ENCODE data around the gene OR2A14.
"Not testable (repeated sequence)": the region's sequence is repeated elsewhere in the genome, so short reads cannot be mapped to it uniquely, and the experiment has no call there.

Gene OR2A14

GRCh38 chr7:144122876-144123275 lies at the start of gene OR2A14:
TSS of gene OR2A14 (plus strand) at chr7:144123176. CDS start at chr7:144129113, 5,937 bp downstream.
- no peak for DNase-seq (ENCODE audit: low read depth in 2 of 2, low spot score in 1 of 2)

GRCh38 chr7:144074374-144074773 lies 48.6 kb upstream of the OR2A14 start:
- no peak for DNase-seq (ENCODE audit: low read depth in 2 of 2, low spot score in 1 of 2)

- no peak for DNase-seq (ENCODE audit: low read depth in 2 of 2, low spot score in 1 of 2)
Measured at GRCh38 chr7:144085978-144086377, 37.0 kb upstream of the OR2A14 start, which contains the start of gene OR2A12. TSS of gene OR2A12 (plus strand) at chr7:144086278. CDS start at chr7:144095108, 8,830 bp downstream.

- no peak for DNase-seq (ENCODE audit: low read depth in 2 of 2, low spot score in 1 of 2)
Measured at GRCh38 chr7:144086730-144087129, 36.2 kb upstream of the OR2A14 start.

- no peak for DNase-seq (ENCODE audit: low read depth in 2 of 2, low spot score in 1 of 2)
Measured at GRCh38 chr7:144087230-144087629, 35.7 kb upstream of the OR2A14 start.

- DNase-seq (ENCODE audit: low read depth in 2 of 2, low spot score in 1 of 2) = no peak
Measured at GRCh38 chr7:144090667-144091066, 32.3 kb upstream of the OR2A14 start.

- DNase-seq (ENCODE audit: low read depth in 2 of 2, low spot score in 1 of 2) = no peak
Measured at GRCh38 chr7:144098776-144099175, 24.2 kb upstream of the OR2A14 start.

- no peak for DNase-seq (ENCODE audit: low read depth in 2 of 2, low spot score in 1 of 2)
Measured at GRCh38 chr7:144100607-144101006, 22.4 kb upstream of the OR2A14 start.

- DNase-seq (ENCODE audit: low read depth in 2 of 2, low spot score in 1 of 2) = no peak
Measured at GRCh38 chr7:144102041-144102440, 20.9 kb upstream of the OR2A14 start.

- no peak for DNase-seq (ENCODE audit: low read depth in 2 of 2, low spot score in 1 of 2)
Measured at GRCh38 chr7:144105211-144105610, 17.8 kb upstream of the OR2A14 start.

- no peak for DNase-seq (ENCODE audit: low read depth in 2 of 2, low spot score in 1 of 2)
Measured at GRCh38 chr7:144109283-144109682, 13.7 kb upstream of the OR2A14 start, which contains the start of gene OR2A2. TSS of gene OR2A2 (plus strand) at chr7:144109583. CDS start at chr7:144109583, 0 bp downstream.

GRCh38 chr7:144110272-144110671 lies 12.7 kb upstream of the OR2A14 start:
- no peak for DNase-seq (ENCODE audit: low read depth in 2 of 2, low spot score in 1 of 2)

- no peak for DNase-seq (ENCODE audit: low read depth in 2 of 2, low spot score in 1 of 2)
Measured at GRCh38 chr7:144113651-144114050, 9.3 kb upstream of the OR2A14 start.

GRCh38 chr7:144118341-144118740 lies 4.6 kb upstream of the OR2A14 start:
- no peak for DNase-seq (ENCODE audit: low read depth in 2 of 2, low spot score in 1 of 2)

GRCh38 chr7:144127714-144128334 lies 4.8 kb downstream of the OR2A14 start:
- peak; percentile 62 to 84 for DNase-seq (ENCODE audit: low read depth in 2 of 2, low spot score in 1 of 2)

GRCh38 chr7:144129601-144130000 lies 6.6 kb downstream of the OR2A14 start:
- not testable (repeated sequence) for DNase-seq (ENCODE audit: low read depth in 2 of 2, low spot score in 1 of 2)

- no peak for DNase-seq (ENCODE audit: low read depth in 2 of 2, low spot score in 1 of 2)
Measured at GRCh38 chr7:144130730-144131129, 7.8 kb downstream of the OR2A14 start.

GRCh38 chr7:144132262-144132661 lies 9.3 kb downstream of the OR2A14 start:
- no peak for DNase-seq (ENCODE audit: low read depth in 2 of 2, low spot score in 1 of 2)

- DNase-seq (ENCODE audit: low read depth in 2 of 2, low spot score in 1 of 2) = no peak
Measured at GRCh38 chr7:144133307-144133706, 10.3 kb downstream of the OR2A14 start.

- no peak for DNase-seq (ENCODE audit: low read depth in 2 of 2, low spot score in 1 of 2)
Measured at GRCh38 chr7:144134116-144134515, 11.1 kb downstream of the OR2A14 start.

GRCh38 chr7:144137501-144137900 lies 14.5 kb downstream of the OR2A14 start:
- DNase-seq (ENCODE audit: low read depth in 2 of 2, low spot score in 1 of 2) = no peak

- DNase-seq (ENCODE audit: low read depth in 2 of 2, low spot score in 1 of 2) = no peak
Measured at GRCh38 chr7:144142187-144142586, 19.2 kb downstream of the OR2A14 start.

- no peak for DNase-seq (ENCODE audit: low read depth in 2 of 2, low spot score in 1 of 2)
Measured at GRCh38 chr7:144144426-144144825, 21.4 kb downstream of the OR2A14 start.
